Ascending aorta (tissue), 2 donors: ENCODE results near the gene ELAVL4. TPM values are rescaled to one million over a fixed set of nuclear protein-coding genes. Genes with fewer than 3 reads are reported as not detected.
"Not testable (repeated sequence)": the region's sequence is repeated elsewhere in the genome, so short reads cannot be mapped to it uniquely, and the experiment has no call there.

Experiments used
- DNase-seq, 2 donors: peaks; one replicate each; pipeline ENCODE4 v3.0.0-alpha.2; 2019; ENCODE audit warnings: low spot score in 2 of 2
- H3K27ac ChIP-seq, 2 donors: fragments of 200-600 bp; sonication (generic); one replicate each; pipeline ENCODE4 v1.5.1; 2016 to 2017; ENCODE audit warnings: mild to moderate bottlenecking in 1 of 2
- H3K27me3 ChIP-seq: fragments of 200-600 bp; sonication (generic); one replicate; pipeline ENCODE4 v1.5.1; 2017
- H3K36me3 ChIP-seq, 2 donors: fragments of 200-600 bp; sonication (generic); one replicate each; pipeline ENCODE4 v1.5.1; 2016
- H3K4me1 ChIP-seq, 2 donors: fragments of 200-600 bp; sonication (generic); one replicate each; pipeline ENCODE4 v1.5.1; 2016 to 2017; ENCODE audit warnings: mild to moderate bottlenecking in 1 of 2
- H3K4me3 ChIP-seq, 2 donors: fragments of 200-600 bp; sonication (generic); one replicate each; pipeline ENCODE4 v1.5.1; 2016 to 2017; ENCODE audit warnings: mild to moderate bottlenecking in 1 of 2
- H3K9me3 ChIP-seq, 2 donors: fragments of 200-600 bp; sonication (generic); one replicate each; pipeline ENCODE4 v1.5.1; 2016
- intact Hi-C: fragments of 100-400 bp; cut with DNase I; formaldehyde crosslinking; loops from one replicate; pipeline ENCODE4 v1.15.1; 2023
- total RNA-seq: library from RNA; depleted of rRNA; stranded (reverse); fragments of >200 nt; gene quantifications from one replicate; pipeline ENCODE4 v1.1.0, GENCODE V29; 2016
- TF ChIP-seq, protein P1 (sequence below), 3 experiments: fragments of 200-600 bp in 2 of 3; fragments of 450-650 bp in 1 of 3; sonication (generic) in 2 of 3; IDR thresholded peaks; one replicate each; pipeline ENCODE4 v1.5.1; 2016 to 2019; ENCODE audit warnings: antibody characterized with exemption in 3 of 3, mild to moderate bottlenecking in 1 of 3, moderate library complexity in 1 of 3

Gene ELAVL4
- total RNA-seq, 1 donor from 2014 or later, result not detected

DNA sequence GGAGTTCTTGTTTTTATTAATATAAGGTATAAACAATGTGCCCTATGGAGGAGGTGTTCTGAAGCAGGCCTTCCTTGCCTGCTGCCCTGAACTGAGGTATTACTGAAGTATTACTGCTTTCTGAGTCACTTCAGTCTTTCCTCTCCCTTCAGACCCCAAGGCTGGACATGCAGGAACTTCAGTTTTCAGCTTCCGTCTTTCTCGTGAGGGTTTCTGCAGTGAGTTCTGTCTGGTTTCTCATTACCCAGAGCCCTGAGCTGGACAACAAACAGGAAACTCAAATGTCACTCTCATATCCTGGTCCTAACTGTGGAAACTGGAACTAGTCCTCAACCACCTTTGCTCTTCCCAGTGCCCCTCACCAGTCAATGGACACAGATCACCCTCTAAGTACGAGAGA is 46.8 kb downstream of the ELAVL4 start:
- intact Hi-C loops, result no loop called here
- Histone ChIP-seq H3K27ac (no peak overlapping the region), H3K9me3 (no peaks in the 10 kb centered on the region), H3K36me3 (no peaks in the 10 kb centered on the region), H3K27me3 (no peaks in the 10 kb centered on the region), H3K4me3 (no peak overlapping the region), H3K4me1 (no peaks in the 10 kb centered on the region)
- no peak for DNase-seq
- TF ChIP-seq, protein P1, sequence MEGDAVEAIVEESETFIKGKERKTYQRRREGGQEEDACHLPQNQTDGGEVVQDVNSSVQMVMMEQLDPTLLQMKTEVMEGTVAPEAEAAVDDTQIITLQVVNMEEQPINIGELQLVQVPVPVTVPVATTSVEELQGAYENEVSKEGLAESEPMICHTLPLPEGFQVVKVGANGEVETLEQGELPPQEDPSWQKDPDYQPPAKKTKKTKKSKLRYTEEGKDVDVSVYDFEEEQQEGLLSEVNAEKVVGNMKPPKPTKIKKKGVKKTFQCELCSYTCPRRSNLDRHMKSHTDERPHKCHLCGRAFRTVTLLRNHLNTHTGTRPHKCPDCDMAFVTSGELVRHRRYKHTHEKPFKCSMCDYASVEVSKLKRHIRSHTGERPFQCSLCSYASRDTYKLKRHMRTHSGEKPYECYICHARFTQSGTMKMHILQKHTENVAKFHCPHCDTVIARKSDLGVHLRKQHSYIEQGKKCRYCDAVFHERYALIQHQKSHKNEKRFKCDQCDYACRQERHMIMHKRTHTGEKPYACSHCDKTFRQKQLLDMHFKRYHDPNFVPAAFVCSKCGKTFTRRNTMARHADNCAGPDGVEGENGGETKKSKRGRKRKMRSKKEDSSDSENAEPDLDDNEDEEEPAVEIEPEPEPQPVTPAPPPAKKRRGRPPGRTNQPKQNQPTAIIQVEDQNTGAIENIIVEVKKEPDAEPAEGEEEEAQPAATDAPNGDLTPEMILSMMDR (IDR thresholded peaks at IDR 0.05), result no peak

DNA sequence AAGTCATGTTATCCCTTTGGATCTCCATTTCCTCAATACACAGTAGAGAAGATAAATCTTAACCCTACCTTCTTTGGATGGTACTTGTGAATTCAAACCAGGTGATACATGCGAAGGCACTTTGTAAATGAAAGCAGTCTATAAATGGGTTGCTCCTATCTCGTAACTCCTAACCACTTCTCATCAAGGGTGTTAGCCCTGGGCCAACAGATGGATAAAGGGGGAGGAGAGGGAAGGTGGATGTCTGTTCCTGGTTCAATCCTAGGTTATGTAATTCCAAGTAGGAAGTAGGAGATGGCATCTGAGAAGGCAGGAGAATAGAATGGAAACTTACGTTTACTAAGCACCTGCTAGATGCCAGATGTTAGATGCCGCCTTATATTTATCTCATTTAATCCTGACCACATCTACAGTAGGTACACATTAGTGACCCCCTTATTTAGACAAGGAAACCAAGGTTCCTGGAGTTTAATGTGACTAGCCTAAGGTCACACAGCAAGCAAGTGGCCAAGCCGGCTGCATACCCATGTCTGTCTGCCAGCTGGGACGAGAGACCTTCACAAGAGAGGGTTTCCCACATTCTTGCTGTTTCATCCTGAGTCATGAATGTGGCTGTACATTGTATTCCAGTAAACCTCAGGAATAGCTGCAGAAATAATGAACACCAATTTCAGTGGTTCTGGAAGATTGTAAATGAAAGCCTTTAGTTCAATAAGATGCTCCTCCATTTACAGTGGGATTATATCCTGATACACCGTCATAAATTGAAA is 47.7 kb downstream of the ELAVL4 start:
- no peaks in the 10 kb centered on the region for H3K27me3 ChIP-seq
- no peak overlapping the region for H3K27ac ChIP-seq
- TF ChIP-seq, protein P1 (IDR thresholded peaks at IDR 0.05), result no peak
- no peaks in the 10 kb centered on the region for H3K9me3 ChIP-seq
- intact Hi-C loops, result no loop called here
- H3K4me1 ChIP-seq, result no peaks in the 10 kb centered on the region
- no peaks in the 10 kb centered on the region for H3K36me3 ChIP-seq
- DNase-seq, result no peak
- no peak overlapping the region for H3K4me3 ChIP-seq

DNA sequence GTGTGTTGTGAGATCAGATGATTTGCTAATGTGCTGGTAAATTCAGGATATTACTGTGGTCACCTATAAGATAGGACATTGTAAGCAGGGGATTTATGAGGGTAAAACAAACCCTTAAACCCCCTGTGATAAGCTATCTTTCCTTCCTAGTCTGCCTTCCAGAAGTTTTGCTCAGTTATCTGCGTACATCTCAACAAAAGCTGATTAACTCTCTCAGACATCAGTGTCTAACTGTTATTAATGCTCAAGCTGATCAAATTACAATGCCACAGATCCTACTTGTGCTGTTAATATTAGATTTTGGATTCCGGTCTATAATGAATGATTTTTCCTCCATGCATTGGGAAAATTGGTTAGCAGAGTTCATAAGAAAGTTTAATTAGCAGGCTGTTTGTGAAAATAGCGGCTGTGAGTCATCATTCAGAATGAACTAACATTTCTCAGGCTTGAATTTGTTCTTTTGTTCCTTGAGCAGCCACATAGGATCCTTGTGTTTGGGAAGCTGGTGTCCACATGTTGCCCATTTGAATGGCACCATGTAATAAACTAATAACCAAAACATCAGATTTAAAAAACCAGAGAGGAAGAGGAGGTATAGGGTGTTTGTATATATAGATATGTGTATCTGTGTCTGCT is 48.7 kb downstream of the ELAVL4 start:
- no peak for DNase-seq
- no peaks in the 10 kb centered on the region for H3K36me3 ChIP-seq
- intact Hi-C loops, result no loop called here
- H3K27me3 ChIP-seq, result no peaks in the 10 kb centered on the region
- no peaks in the 10 kb centered on the region for H3K9me3 ChIP-seq
- no peak overlapping the region for H3K27ac ChIP-seq
- TF ChIP-seq, protein P1 (IDR thresholded peaks at IDR 0.05), result no peak
- no peak overlapping the region for H3K4me3 ChIP-seq
- H3K4me1 ChIP-seq, result no peaks in the 10 kb centered on the region

DNA sequence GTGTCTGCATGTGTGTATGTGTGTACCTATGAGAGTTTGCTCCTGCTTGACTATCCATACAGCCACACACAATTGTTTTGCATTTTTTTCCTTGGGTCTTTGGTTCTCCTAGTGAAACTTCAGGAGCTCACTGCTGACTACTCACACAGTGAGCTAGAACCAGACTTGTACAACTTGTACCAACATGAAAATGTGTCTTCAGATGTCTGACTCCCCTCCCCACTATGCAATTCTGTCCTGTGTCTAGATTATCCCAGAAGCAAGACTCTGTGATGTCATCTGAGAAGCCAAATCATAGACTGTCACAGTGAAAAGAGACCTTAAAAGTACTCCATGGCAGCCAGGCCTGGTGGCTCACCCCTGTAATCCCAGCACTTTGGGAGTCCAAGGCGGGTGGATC is 49.7 kb downstream of the ELAVL4 start:
- DNase-seq, result no peak
- Histone ChIP-seq H3K4me3 (no peak overlapping the region), H3K36me3 (no peaks in the 10 kb centered on the region), H3K27me3 (no peaks in the 10 kb centered on the region), H3K27ac (no peak overlapping the region), H3K9me3 (no peaks in the 10 kb centered on the region), H3K4me1 (no peaks in the 10 kb centered on the region)
- intact Hi-C loops, result no loop called here
- TF ChIP-seq, protein P1 (IDR thresholded peaks at IDR 0.05), result no peak

DNA sequence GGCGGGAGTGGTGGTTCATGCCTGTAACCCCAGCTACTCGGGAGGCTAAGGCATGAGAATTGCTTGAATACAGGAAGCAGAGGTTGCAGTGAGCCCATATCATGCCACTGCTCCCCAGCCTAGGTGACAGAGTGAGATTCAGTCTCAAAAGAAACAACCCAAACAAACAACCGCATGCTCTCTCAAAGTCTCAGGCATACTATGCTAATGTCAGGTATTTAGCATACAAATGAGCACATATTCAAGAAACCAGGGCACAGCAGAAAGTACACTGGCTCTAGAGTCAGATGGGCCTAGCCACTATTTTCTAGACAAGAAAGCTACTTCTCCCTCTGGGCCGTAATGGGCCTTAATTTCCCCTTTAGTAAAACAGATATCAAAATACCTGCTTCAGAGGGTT is 55.0 kb downstream of the ELAVL4 start:
- intact Hi-C loops, result no loop called here
- Histone ChIP-seq H3K27ac (no peak overlapping the region), H3K36me3 (no peaks in the 10 kb centered on the region), H3K9me3 (no peaks in the 10 kb centered on the region), H3K4me3 (no peak overlapping the region), H3K4me1 (no peaks in the 10 kb centered on the region), H3K27me3 (no peaks in the 10 kb centered on the region)
- no peak for DNase-seq
- TF ChIP-seq, protein P1 (IDR thresholded peaks at IDR 0.05), result no peak

DNA sequence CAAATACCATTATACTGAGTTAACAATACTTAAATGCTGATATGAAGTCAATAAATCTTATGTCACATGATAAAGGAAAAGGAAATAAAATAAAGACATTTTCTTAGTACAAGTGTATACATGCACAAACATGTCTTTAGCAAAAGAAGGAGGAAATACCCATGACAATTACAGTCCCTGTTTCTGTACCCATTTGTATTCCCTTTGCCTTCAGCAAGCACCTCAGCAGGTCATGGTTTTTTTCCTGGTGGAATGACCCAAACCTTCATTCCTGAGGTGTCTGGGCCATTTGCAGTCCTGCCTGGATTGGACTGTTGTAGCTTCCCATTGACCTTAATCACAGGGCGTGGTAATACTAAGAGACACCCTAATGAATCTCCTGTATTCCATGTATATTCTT is 57.6 kb downstream of the ELAVL4 start:
- H3K4me1 ChIP-seq, H3K36me3 ChIP-seq, H3K4me3 ChIP-seq, intact Hi-C loops, H3K9me3 ChIP-seq, H3K27ac ChIP-seq, H3K27me3 ChIP-seq, DNase-seq: not testable (repeated sequence)
